Activated CD4-positive, CD25-positive, alpha-beta regulatory T cell treated with anti-CD3 and anti-CD28 coated beads, Interleukin-2, amount 50 U/mL, for 16 hours (primary cell): ENCODE results near the gene COL5A1.
"Not testable (repeated sequence)": the region's sequence is repeated elsewhere in the genome, so short reads cannot be mapped to it uniquely, and the experiment has no call there.

ENCODE experiments used
- DNase-seq: peaks from one replicate; pipeline ENCODE4 v3.0.0-alpha.2; 2020; ENCODE audit warnings: low read depth, low spot score

COL5A1 gene

GRCh38 chr9:134707731-134708671, 66.4 kb downstream of the COL5A1 start:
- DNase-seq = no peak

GRCh38 chr9:134708672-134709038, 67.1 kb downstream of the COL5A1 start:
- DNase-seq = no peak

GRCh38 chr9:134709512-134710270, 68.1 kb downstream of the COL5A1 start:
- no peak for DNase-seq

GRCh38 chr9:134710271-134710540, 68.6 kb downstream of the COL5A1 start:
- no peak for DNase-seq

- DNase-seq = no peak
Observed at GRCh38 chr9:134710901-134711300, 69.3 kb downstream of the COL5A1 start.

GRCh38 chr9:134712243-134712642, 70.6 kb downstream of the COL5A1 start:
- DNase-seq = no peak

- DNase-seq = no peak
Observed at GRCh38 chr9:134712926-134713325, 71.3 kb downstream of the COL5A1 start.

- not testable (repeated sequence) for DNase-seq
Observed at GRCh38 chr9:134715536-134715935, 73.9 kb downstream of the COL5A1 start.

GRCh38 chr9:134716067-134716466, 74.5 kb downstream of the COL5A1 start:
- no peak for DNase-seq

- DNase-seq = no peak
Observed at GRCh38 chr9:134717056-134717455, 75.5 kb downstream of the COL5A1 start.

- DNase-seq = no peak
Observed at GRCh38 chr9:134717924-134718645, 76.5 kb downstream of the COL5A1 start.

GRCh38 chr9:134719331-134719730, 77.7 kb downstream of the COL5A1 start:
- no peak for DNase-seq

GRCh38 chr9:134720136-134720753, 78.6 kb downstream of the COL5A1 start:
- DNase-seq = no peak

GRCh38 chr9:134720796-134721195, 79.2 kb downstream of the COL5A1 start:
- no peak for DNase-seq

- no peak for DNase-seq
Observed at GRCh38 chr9:134721344-134721743, 79.7 kb downstream of the COL5A1 start.

- DNase-seq = no peak
Observed at GRCh38 chr9:134722120-134722701, 80.6 kb downstream of the COL5A1 start.

- DNase-seq = no peak
Observed at GRCh38 chr9:134723037-134723436, 81.4 kb downstream of the COL5A1 start.

GRCh38 chr9:134723491-134724190, 82.0 kb downstream of the COL5A1 start:
- no peak for DNase-seq

- DNase-seq = no peak
Observed at GRCh38 chr9:134724202-134724911, 82.8 kb downstream of the COL5A1 start.

GRCh38 chr9:134724912-134725604, 83.5 kb downstream of the COL5A1 start:
- no peak for DNase-seq
